HG02763 (cell line): ENCODE data around the gene PCSK7.

Experiments
- ATAC-seq: cut with Tn5 transposase; IDR thresholded peaks from one replicate; pipeline ENCODE4 v1.9.1; 2021; ENCODE audit warnings: mild to moderate bottlenecking, moderate library complexity; ENCODE audit not compliant: unreplicated experiment

PCSK7 gene

GRCh38 chr11:117230999-117231841 is 653 bp downstream of the PCSK7 start:
- ATAC-seq, result no peak

GRCh38 chr11:117230286-117230961 is 1.4 kb downstream of the PCSK7 start:
- ATAC-seq, result no peak

GRCh38 chr11:117229931-117230285 is 2.0 kb downstream of the PCSK7 start:
- no peak for ATAC-seq

DNA sequence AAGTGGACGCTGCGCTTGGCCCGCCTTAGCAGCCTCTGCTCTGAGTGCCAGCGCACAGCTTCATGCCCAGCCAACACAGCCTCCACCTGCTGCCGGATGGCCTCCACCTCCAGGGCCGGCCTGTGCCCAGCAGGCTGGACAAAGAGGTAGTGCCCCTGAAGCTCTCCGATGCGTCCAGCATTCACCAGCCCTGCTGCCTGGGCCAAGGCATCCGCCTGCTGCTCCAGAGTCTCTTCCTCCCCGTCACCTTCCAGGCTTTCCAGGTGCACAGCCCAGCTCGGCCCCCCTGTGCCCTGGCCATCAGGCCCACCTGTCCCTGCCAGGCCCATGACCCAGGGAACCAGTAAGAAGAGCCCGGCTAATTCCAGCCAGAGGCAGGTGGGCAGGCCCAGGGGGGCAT is 2.5 kb downstream of the PCSK7 start:
- ATAC-seq, result no peak

DNA sequence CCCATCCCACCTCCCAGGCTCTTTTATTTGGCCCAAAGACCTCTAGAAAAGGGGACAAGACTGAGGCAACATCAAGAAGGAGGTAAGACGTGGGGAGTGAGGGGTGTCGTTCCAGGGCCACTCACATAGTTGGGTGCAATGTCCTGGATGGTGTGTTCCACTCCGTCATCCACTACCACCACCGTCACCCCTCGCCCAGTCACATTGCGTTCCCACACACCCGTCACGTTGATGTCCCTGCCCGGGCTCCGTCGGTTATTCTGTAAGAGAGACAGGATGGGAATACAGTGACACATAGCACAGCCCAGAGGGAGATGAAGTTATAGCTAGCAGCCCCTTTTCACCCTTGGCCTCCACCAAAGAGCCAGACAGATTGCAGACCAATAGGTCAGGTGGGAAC is 3.8 kb downstream of the PCSK7 start:
- ATAC-seq, result no peak

GRCh38 chr11:117226388-117227385 is 5.2 kb downstream of the PCSK7 start:
- ATAC-seq, result no peak

DNA sequence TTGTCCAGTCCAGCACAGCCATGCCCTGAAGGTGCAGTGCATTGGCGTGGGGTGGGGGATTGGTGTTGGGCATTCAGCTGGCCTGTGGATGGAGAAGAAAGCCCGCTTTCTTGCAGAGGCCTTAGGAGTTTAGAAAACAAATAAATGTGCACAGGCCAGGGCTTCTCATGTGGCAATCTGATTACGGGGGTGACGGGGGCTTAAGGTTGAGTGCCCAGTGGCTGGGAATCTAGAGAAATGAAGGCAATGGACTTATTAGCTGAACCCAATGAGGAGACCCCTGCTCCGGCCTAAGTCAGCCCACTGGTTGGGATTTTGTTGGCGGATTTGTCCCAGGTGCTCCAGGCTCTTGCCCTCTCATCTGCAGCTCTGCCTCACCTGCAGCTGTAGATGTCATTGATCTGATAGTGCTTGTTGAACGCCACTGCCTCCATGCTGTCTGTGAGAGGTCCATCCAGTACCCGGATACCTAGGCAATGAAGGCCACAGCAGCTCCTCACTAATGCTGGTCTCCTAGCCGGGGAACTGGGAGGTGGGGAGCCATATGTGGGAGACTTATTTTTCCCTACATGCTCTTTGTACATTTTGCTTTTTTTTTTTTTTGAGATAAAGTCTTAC is 6.2 kb downstream of the PCSK7 start:
- ATAC-seq, result no peak

- ATAC-seq, result no peak
These were observed 7.9 kb downstream of the PCSK7 start for GRCh38 chr11:117223741-117224689.

GRCh38 chr11:117222991-117223740 is 8.7 kb downstream of the PCSK7 start:
- no peak for ATAC-seq

DNA sequence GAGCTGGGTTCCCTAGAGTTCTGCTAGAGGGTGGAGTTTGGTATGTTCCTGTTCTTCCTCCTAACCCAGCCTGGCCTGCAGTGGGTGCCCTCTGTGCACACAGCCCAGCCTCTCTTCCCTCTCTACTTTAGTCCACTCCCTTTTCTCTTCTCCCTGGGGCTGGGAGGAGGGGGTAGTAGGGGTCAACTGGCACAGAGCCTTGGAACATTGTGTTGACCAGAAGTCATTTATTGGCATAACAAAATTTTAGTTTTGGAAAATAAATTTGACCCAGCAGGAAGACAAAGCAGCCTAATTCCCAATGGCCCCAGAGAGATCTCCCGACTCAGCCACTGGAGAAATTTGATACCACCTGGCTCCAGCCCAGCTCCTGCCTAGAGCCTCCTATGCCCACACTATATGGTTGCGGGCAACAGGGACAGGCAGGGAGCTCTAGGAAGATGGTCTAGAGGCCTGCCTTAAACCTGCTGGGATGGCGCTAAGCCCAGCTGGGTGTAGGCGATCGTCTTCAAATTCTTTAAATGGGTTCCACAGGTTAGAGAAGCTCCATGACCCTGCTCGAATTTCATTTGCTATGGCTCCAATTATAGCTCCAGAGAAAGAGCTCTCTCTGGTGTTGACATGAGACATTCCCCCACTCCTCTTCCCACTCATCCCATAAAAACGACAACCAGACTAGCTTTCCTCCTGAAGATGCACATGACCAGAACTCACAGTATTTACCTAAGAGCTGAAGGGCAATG is 9.9 kb downstream of the PCSK7 start:
- no peak for ATAC-seq

GRCh38 chr11:117220999-117221774 is 10.7 kb downstream of the PCSK7 start:
- ATAC-seq, result no peak

- ATAC-seq, result no peak
These were observed 11.3 kb downstream of the PCSK7 start for GRCh38 chr11:117220568-117220967.

DNA sequence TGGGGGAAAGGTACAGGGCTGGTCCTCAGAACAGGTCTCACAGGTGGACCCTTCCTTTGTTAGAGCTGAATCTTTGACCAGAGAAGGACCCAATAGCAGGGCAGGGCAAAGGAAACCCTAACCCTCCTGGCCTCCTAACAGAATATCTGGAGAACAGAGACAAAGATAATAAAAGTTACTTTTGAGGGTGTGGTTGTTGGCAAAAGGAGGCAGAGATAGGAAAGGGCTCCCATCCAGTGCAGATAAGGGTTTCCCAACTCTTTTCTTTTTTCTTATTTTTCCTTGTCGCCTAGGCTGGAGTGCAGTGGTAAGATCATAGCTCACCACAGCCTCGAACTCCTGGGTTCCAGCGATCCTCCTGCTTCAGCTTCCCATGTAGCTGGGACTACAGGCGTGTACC is 11.9 kb downstream of the PCSK7 start:
- no peak for ATAC-seq

DNA sequence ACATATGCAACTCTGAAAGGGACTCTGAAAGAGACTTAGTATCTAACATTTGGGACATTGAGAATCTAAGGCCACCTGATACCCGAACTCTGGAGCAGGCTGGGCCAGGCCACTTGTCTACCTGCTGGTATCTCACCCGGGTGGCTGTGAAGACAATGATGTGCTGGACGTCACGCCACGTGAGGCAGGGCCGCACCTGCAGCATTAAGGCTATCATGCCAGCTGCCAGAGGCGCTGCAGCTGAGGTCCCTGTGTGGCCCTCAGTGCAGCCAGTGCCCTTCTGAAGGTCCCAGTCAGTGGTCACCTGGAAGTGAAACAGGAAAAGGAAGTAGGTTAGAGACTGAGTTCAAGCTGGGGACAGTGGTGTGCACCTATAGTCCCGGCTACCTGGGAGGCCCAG is 12.4 kb downstream of the PCSK7 start:
- ATAC-seq, result no peak

DNA sequence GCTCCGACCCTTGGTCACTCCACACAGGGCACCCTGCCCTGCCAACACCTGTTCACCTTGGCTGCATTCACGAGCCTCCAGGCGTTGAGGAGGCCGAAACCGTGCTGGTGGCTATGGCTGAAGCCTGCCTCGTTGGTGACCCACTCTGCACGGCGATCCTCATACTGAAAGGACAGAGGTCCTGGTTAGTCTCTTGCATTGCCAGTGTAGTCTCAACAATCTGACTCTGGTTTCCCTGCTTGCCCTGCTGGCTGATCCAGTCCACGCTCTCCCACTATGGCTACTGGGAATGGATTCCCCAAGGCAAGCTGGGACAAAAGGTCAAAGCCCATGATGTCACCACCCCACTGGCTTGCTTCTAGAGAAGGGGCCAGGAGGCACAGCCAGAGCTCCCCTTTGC is 12.9 kb downstream of the PCSK7 start:
- ATAC-seq, result no peak

DNA sequence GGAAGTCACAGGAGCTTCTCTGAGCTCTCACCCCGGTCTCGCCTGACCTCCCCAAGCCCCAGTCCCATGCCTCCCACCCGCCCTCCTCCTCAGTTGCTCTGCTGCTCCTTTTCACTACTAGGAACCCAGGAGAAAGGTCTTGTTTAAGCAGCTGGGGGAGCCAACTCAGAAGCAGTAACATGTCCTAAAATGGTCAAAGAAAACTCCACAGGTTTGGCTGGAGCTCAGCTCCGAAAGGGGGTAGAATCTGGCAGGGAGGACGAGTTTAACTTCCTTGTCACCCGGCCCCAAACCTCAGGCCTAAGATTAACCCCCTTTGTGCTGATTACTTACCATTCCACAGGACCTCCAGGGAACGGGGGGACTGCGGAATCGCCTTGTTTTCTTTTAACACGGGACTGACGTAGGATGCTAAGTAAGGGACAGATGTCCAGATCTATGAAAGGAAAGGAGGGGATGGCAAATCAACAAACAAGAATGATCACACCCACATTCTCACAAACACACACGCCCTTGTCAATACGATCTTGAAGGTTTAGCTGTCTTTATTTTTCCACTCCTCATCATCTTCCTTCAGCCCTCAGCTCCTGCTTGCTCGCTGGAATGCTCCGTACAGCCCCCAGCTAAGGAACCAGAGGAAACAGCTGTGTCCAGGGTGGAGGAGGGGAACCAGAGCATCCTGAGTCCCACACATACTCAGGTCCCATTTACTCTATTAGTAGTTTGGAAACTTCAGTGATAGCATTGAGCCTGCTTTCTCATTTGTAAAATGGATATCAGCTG is 13.5 kb downstream of the PCSK7 start:
- no peak for ATAC-seq
